ENCODE data around the gene DRGX. TPM values are rescaled to one million over a fixed set of nuclear protein-coding genes. Genes with fewer than 3 reads are reported as not detected.

DRGX gene
- total and polyA plus RNA-seq, 12 donors = not detected

- Histone ChIP-seq H3K4me3 (no peak overlapping the region), H3K9me3 (peaks cover 0 to 2% (median 0%) of the 10 kb centered on the region in 11 donors), H3K36me3 (no peaks in the 10 kb centered on the region), H3K27me3 (peaks cover 0 to under 1% (median 0%) of the 10 kb centered on the region in 7 donors), H3K27ac (no peak overlapping the region), H3K4me1 (no peaks in the 10 kb centered on the region)
- DNase-seq = no peak
- peak in 3 of 8 donors; percentile 20 to 34 (median 29) for ATAC-seq
- intact Hi-C loops (cut with DNase I) = loop anchor here in 1 of 10 donors (10.0 kb wide), 1 partner anchor 763 kb away; no protein-coding TSS in a partner anchor
- TF ChIP-seq, protein P1, sequence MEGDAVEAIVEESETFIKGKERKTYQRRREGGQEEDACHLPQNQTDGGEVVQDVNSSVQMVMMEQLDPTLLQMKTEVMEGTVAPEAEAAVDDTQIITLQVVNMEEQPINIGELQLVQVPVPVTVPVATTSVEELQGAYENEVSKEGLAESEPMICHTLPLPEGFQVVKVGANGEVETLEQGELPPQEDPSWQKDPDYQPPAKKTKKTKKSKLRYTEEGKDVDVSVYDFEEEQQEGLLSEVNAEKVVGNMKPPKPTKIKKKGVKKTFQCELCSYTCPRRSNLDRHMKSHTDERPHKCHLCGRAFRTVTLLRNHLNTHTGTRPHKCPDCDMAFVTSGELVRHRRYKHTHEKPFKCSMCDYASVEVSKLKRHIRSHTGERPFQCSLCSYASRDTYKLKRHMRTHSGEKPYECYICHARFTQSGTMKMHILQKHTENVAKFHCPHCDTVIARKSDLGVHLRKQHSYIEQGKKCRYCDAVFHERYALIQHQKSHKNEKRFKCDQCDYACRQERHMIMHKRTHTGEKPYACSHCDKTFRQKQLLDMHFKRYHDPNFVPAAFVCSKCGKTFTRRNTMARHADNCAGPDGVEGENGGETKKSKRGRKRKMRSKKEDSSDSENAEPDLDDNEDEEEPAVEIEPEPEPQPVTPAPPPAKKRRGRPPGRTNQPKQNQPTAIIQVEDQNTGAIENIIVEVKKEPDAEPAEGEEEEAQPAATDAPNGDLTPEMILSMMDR (IDR thresholded peaks at IDR 0.05) = no peak
- 83 to 87% methylated on average over 6 of the region's 6 CpGs for WGBS, 2 donors
These were observed 22.1 kb upstream of the DRGX start for GRCh38 chr10:49418053-49418326.

- ATAC-seq (peak in 3 of 8 donors; percentile 8 to 36 (median 29)), DNase-seq (no peak)
- no peaks in the 10 kb centered on the region for H3K4me1 ChIP-seq
- H3K27ac ChIP-seq = no peak overlapping the region
- no peaks in the 10 kb centered on the region for H3K9me3 ChIP-seq
- WGBS, 2 donors = 77 to 79% methylated on average over 29 of the region's 29 CpGs
- intact Hi-C loops (cut with DNase I) = loop anchor here in 1 of 10 donors (10.0 kb wide), 1 partner anchor 763 kb away; no protein-coding TSS in a partner anchor
- no peak overlapping the region for H3K4me3 ChIP-seq
- TF ChIP-seq, protein P1 (IDR thresholded peaks at IDR 0.05) = no peak
- peaks cover 0 to 5% (median 0%) of the 10 kb centered on the region in 7 donors for H3K27me3 ChIP-seq
- H3K36me3 ChIP-seq = no peaks in the 10 kb centered on the region
These were observed 21.6 kb upstream of the DRGX start for GRCh38 chr10:49417311-49418052.

DNA sequence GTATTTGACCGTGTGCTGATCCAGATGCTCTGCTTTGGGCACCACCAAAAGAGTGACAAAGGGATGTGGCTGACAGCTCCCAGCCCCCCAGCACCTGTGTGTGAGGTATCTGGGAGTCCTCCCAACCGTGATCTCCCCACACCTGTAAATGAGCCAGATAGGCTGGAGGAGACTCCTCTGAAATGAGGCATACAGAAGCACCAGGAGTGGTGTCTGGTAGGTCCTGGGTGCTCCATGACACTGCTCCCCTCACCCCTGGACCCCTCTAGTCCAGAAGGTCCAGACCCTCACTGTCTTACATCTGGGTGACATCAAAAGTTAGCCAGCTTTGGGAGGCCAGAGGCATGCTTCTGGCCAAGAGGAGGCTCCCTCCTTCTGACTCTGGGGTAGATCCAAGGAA is 20.0 kb upstream of the DRGX start:
- DNase-seq (no peak), ATAC-seq (no peak)
- Histone ChIP-seq H3K27me3 (peaks cover 0 to 5% (median 0%) of the 10 kb centered on the region in 7 donors), H3K4me3 (no peak overlapping the region), H3K4me1 (peaks cover 0 to 1% (median 0%) of the 10 kb centered on the region in 9 donors), H3K9me3 (no peaks in the 10 kb centered on the region), H3K27ac (no peak overlapping the region), H3K36me3 (no peaks in the 10 kb centered on the region)
- TF ChIP-seq, protein P1 (IDR thresholded peaks at IDR 0.05) = no peak
- intact Hi-C loops (cut with DNase I) = loop anchor here in 1 of 10 donors (10.0 kb wide), 1 partner anchor 761 kb away; no protein-coding TSS in a partner anchor
- WGBS, 2 donors = 73 to 89% methylated on average over 2 of the region's 2 CpGs

DNA sequence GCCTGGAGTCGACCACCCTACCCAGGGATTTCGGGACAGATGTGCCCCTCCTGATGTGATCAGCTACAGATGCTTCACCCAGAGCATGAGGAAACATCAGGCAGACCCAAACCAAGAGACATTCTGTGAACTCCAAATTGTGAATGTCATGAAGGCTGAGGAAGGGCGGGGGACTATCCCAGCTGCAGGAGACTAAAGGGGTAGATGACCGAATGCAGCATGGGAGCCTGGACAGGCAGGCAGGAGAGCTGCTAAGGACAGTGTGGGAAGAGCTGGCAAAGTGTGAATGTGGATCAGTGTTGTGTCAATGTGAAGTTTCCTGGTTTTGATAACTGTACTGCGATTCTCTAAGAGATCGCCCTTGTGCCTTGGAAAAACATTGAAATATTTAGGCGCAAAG is 19.2 kb upstream of the DRGX start:
- Histone ChIP-seq H3K27me3 (peaks cover 0 to 5% (median 0%) of the 10 kb centered on the region in 7 donors), H3K36me3 (no peaks in the 10 kb centered on the region), H3K4me3 (no peak overlapping the region), H3K27ac (no peak overlapping the region), H3K9me3 (no peaks in the 10 kb centered on the region), H3K4me1 (peaks cover 0 to 9% (median under 1%) of the 10 kb centered on the region in 9 donors)
- TF ChIP-seq, protein P1 (IDR thresholded peaks at IDR 0.05) = no peak
- intact Hi-C loops (cut with DNase I) = loop anchor here in 1 of 10 donors (10.0 kb wide), 1 partner anchor 760 kb away; no protein-coding TSS in a partner anchor
- no peak for DNase-seq
- 83 to 84% methylated on average over 7 of the region's 7 CpGs for WGBS, 2 donors
- ATAC-seq = no peak
